Measurements from ENCODE around the gene FGD3. TPM values are rescaled to one million over a fixed set of nuclear protein-coding genes. Genes with fewer than 3 reads are reported as not detected.

The FGD3 gene
- total RNA-seq, 1 donor from 2014 or later: 1.8 TPM

DNA sequence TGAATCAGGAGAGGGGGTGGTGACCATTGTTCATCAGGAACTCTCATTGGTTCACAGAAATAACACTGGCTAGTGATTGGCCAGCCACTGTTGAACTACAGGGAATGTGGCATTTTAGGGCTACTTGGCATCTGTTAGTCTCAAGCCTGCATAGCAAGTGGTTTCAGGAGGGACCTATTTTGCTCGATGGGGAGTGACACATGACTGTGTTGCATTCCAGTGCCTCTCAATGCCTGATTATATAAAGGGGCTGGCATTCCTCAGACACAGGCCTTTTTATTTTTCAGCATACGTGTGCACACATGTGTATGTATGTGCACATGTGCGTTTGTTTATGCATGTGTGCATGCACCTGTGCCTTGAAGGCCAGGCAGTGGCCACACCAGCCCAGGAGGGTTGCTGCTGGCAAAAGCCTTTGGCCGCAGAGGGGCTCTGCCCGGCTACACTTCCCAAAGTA is 23.2 kb downstream of the FGD3 start:
- Histone ChIP-seq H3K27me3 (ENCODE audit: low read depth) (no peaks in the 10 kb centered on the region), H3K4me3 (no peak overlapping the region), H3K36me3 (no peaks in the 10 kb centered on the region), H3K4me1 (peaks cover 11% of the 10 kb centered on the region), H3K27ac (replicated peaks) (no peak overlapping the region), H3K9me3 (replicated peaks) (no peaks in the 10 kb centered on the region)
- no peak for DNase-seq
- TF ChIP-seq, protein P1, sequence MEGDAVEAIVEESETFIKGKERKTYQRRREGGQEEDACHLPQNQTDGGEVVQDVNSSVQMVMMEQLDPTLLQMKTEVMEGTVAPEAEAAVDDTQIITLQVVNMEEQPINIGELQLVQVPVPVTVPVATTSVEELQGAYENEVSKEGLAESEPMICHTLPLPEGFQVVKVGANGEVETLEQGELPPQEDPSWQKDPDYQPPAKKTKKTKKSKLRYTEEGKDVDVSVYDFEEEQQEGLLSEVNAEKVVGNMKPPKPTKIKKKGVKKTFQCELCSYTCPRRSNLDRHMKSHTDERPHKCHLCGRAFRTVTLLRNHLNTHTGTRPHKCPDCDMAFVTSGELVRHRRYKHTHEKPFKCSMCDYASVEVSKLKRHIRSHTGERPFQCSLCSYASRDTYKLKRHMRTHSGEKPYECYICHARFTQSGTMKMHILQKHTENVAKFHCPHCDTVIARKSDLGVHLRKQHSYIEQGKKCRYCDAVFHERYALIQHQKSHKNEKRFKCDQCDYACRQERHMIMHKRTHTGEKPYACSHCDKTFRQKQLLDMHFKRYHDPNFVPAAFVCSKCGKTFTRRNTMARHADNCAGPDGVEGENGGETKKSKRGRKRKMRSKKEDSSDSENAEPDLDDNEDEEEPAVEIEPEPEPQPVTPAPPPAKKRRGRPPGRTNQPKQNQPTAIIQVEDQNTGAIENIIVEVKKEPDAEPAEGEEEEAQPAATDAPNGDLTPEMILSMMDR (IDR thresholded peaks at IDR 0.05; ENCODE audit: borderline replicate concordance): no peak
- intact Hi-C loops (cut with micrococcal nuclease): no loop called here

GRCh38 chr9:92971121-92971520 is 23.8 kb downstream of the FGD3 start:
- intact Hi-C loops (cut with micrococcal nuclease): no loop called here
- TF ChIP-seq, protein P1 (IDR thresholded peaks at IDR 0.05; ENCODE audit: borderline replicate concordance): no peak

GRCh38 chr9:92971776-92972175 is 24.5 kb downstream of the FGD3 start:
- H3K4me1 ChIP-seq: peaks cover 7% of the 10 kb centered on the region
- no peak for DNase-seq
- H3K4me3 ChIP-seq: no peak overlapping the region
- intact Hi-C loops (cut with micrococcal nuclease): no loop called here
- no peaks in the 10 kb centered on the region for H3K9me3 ChIP-seq (replicated peaks)
- TF ChIP-seq, protein P1 (IDR thresholded peaks at IDR 0.05; ENCODE audit: borderline replicate concordance): no peak
- H3K27ac ChIP-seq (replicated peaks): no peak overlapping the region
- no peaks in the 10 kb centered on the region for H3K27me3 ChIP-seq (ENCODE audit: low read depth)
- no peaks in the 10 kb centered on the region for H3K36me3 ChIP-seq

More at GRCh38 chr9:92971121-92971520, 23.8 kb downstream of the FGD3 start:
- no peak for DNase-seq
- H3K27me3 ChIP-seq (ENCODE audit: low read depth): no peaks in the 10 kb centered on the region
- no peaks in the 10 kb centered on the region for H3K9me3 ChIP-seq (replicated peaks)
- peaks cover 7% of the 10 kb centered on the region for H3K4me1 ChIP-seq
- no peak overlapping the region for H3K27ac ChIP-seq (replicated peaks)
- H3K36me3 ChIP-seq: no peaks in the 10 kb centered on the region
- H3K4me3 ChIP-seq: no peak overlapping the region

DNA sequence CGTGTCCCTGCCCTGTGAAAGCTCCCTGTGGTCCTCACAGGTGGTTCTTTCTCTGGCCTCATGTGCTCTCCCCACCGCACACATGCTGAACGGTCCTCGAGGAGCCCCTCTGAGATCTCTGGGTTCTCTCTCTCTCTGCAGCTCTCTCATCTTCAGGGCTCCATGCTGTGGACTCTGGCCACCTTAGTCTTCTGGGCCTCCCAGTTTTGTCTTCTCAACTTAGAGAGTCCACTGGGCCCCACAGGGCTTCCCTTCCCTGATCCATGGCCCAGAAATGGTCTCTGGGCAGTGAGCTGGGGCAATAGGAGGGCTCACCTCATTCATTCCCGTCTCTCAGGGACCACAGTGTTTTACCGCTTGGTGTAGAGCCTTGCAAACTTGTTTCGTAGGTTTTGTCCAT is 26.4 kb downstream of the FGD3 start:
- H3K4me3 ChIP-seq: no peak overlapping the region
- H3K9me3 ChIP-seq (replicated peaks): no peaks in the 10 kb centered on the region
- DNase-seq: no peak
- peaks cover 15% of the 10 kb centered on the region for H3K4me1 ChIP-seq
- H3K27ac ChIP-seq (replicated peaks): no peak overlapping the region
- TF ChIP-seq, protein P1 (IDR thresholded peaks at IDR 0.05; ENCODE audit: borderline replicate concordance): no peak
- H3K27me3 ChIP-seq (ENCODE audit: low read depth): no peaks in the 10 kb centered on the region
- no peaks in the 10 kb centered on the region for H3K36me3 ChIP-seq
- intact Hi-C loops (cut with micrococcal nuclease): no loop called here

DNA sequence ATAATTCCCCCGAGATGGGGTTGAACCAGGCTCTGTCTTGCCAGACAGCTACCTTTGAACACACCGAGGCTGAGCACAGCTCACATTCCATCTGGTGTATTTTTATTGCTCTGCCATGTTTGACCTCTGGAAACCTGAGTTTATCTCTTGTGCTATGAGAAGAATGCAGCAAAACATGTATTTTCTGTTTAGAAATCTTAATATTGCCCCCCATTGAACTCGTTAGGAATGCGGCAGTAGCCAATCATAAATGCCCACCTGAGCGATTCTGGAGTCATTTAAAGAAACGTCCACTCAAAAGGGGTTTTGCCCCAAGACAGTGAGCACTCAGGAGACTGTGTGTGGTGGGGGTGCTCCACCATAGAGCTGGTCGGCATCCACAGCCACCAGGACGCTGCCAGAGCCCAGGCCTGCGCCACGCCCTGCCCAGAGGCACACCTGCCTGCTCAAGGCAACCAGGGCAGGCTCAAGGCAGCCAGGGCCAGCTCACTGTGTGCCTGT is 26.9 kb downstream of the FGD3 start:
- TF ChIP-seq, protein P1 (IDR thresholded peaks at IDR 0.05; ENCODE audit: borderline replicate concordance): no peak
- no peak for DNase-seq
- peaks cover 19% of the 10 kb centered on the region for H3K4me1 ChIP-seq
- no peaks in the 10 kb centered on the region for H3K27me3 ChIP-seq (ENCODE audit: low read depth)
- H3K36me3 ChIP-seq: no peaks in the 10 kb centered on the region
- H3K4me3 ChIP-seq: no peak overlapping the region
- intact Hi-C loops (cut with micrococcal nuclease): no loop called here
- no peak overlapping the region for H3K27ac ChIP-seq (replicated peaks)
- H3K9me3 ChIP-seq (replicated peaks): no peaks in the 10 kb centered on the region

Measured in left ventricle myocardium inferior (tissue), 1 donor.